NCI-H187 (cell line): ENCODE data around the gene TBCCD1.
"Not testable (repeated sequence)": the region's sequence is repeated elsewhere in the genome, so short reads cannot be mapped to it uniquely, and the experiment has no call there.

Experiments
- DNase-seq, 2 experiments: peaks; one replicate each; lab custom pipeline; 2025; lab: John Stamatoyannopoulos, UW

TBCCD1 gene

DNA sequence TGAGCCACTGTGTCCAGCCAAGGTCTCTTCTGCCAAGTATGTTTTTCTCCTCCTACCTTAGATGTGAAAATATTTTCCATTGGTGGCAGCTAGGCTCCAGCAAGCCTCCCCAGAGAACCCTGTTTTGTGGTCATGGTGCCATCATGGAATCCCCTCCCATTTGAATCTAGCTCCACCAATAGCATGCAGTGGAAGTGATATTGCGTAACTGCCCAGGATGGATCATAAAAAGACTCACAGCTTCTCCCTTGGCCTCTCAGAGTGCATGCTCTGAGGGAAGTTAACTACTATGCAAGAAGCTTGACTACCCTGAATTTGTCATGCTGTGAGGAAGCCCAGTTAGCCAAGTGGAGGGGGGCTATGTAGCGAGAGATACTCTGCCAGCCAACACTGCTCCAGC is 50.5 kb downstream of the TBCCD1 start:
- DNase-seq: no peak

DNA sequence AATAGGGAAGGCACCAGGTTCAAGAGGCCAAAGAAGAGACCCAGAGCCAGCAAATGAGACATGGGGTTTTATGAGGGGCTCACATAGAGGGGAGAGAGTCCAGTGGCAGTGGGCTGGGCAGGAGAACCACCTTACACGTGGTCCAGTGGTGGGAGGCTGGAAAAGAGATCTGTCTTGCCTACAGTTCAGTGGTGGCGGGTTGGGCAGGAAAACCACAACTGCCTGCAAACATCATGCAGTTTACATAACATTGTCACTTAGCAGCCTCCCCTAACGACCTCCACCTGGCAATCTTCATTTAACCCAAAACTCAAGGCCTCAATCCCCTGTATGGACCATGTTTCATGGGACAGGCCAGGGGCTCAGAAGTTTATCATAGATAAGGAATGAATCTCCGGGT is 52.0 kb downstream of the TBCCD1 start:
- DNase-seq: no peak

DNA sequence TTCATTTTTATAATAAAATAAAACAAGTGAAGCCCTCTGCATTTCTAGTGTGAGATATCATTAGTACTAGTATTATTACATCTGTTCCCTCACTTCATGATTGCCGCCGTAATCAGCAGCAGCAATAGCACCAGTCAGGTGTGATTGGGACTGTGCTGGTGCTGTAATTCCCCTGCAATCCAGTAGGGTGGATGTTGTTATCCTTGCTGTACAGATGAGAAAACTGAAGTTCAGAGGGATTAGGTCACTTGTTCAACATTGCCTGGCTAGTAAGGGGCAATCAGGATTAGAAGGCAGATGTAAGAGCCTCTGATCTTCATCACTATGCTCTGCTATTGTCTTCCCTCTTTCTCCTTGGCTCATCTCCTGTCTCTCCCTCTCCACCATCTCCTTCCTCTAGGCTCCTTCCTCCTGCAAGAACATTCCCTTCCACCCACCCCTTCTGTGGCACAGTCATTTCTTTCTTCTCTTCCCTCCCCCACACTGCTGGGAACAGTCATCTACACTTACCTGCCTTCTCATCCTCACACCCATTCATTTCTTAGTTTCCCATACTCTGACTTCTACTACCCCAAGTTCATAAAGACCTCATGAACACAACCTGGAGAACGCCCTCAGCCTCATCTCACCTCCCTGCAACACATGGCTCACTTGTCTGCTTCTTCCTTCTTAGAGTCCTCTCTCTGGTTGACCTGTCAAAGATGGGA is 52.7 kb downstream of the TBCCD1 start:
- no peak for DNase-seq

DNA sequence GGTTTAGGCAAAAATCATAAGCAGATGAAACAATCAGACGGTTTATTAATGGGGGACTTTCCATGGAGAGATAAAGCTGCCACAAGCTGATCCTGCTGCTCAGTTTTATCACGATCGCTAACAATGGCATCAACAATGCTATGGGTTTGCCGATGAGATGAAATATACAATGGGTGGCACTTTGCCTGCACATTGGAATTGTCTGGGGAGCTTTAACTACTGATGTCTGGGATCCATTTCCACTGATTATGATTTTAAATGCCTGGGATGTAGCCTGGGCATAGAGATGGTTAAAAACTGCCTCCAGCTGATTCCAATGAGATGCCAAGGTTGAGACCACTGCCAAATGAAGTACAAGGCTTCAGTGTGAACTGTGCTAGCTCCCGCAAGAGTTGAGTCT is 53.8 kb downstream of the TBCCD1 start:
- DNase-seq: no peak

DNA sequence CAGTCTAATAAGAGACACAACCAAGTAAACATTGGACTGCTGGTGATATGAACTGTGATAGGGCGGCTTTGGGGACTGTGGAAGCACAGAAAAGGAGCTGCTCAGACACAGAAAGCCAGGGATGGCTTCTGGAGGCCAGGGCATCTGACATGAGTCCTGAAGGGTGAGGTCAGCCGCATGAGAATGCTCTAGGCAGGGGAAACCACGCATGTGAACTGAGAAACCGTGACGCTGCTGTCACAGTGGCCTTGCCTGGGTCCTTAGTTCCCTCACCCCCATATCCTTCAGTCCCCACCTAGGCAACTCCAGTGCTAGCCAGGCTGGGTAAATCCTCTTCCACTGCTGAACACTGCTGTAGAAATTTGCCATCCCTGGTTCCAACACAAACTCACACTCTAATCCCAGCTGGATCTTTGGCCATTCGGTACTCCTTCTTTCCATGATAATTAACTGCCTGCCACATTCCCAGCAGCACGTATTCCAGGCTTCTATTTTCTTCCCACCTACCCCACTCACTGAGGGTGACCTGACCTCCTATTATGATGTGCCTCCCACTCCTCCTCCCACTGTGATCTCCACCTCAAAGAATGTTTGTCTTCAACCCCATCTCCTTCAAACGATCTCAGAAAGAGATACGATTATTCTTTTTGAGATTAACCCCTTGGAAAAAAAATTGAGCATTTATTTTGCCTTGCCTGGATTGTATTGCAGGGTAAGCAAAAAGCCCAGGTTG is 54.4 kb downstream of the TBCCD1 start:
- DNase-seq: no peak

DNA sequence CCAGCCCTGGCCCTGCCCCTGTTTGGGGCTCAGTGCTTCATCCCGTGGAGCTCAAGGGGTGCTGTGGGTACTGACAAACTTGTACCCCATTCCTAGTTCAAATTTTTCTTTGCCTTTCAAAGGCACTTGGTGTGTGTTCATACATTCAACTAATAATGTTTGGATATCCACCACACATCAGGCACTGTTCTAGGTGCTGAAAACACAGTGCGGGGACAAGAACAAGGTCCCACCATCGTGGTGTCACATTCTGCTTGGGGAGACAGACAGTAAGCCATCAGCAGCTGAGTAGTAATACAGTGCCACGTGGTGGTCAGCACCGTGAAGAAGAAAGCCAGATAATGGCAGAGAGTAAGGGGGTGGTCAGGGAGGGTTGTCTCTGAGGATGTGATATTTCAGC is 55.4 kb downstream of the TBCCD1 start:
- DNase-seq: no peak

DNA sequence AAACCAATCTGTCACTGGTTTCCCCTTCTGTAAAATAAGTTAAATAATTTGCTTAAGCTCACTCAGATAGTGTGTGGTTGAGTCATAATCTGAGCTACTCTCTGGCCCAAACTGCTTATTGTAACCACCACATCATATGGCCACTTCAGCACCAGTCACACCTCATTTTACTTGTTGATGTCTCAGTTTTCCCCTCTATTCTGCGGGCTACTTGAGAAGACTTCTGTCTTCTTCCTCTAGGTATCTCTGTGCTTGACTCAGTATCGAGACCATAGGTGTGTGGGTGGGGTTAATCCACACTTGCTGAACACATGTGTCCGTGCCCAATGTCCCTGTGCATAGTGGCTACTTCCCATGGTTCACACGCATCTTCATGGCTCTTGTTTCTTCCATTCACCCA is 55.9 kb downstream of the TBCCD1 start:
- DNase-seq: no peak

DNA sequence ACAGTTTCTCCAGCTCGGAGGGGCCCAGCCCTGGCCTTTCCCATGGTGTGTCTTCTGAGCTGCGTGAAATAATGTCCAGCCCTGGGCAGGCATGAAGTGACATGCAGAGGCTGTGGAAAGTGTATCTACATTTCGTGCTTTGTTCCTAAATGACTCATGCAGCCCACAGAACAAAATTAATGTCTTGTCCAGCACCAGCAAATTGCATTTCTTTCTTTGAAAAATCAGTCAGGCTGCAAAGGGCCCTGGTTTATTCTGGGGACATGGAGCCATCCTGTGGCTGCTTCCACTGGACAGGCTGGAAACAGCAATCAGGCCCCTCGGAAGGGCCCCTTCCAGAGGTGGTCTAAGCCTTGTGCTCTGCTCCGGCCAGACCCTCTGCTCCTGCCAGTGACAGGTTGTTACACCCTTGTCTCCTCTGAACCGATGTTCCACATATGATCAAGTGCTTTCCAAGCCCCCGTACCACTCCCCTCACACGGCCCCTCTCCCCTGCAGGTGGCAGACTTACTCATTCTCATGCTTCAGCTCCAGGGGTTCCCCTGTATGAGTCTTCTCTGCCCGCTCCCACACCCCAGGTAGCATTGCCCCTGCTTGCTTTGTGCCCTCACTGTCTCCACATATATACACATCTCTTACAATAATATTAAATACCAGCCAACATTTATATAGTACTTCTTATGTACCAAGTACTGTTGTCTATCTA is 56.6 kb downstream of the TBCCD1 start:
- DNase-seq: no peak

DNA sequence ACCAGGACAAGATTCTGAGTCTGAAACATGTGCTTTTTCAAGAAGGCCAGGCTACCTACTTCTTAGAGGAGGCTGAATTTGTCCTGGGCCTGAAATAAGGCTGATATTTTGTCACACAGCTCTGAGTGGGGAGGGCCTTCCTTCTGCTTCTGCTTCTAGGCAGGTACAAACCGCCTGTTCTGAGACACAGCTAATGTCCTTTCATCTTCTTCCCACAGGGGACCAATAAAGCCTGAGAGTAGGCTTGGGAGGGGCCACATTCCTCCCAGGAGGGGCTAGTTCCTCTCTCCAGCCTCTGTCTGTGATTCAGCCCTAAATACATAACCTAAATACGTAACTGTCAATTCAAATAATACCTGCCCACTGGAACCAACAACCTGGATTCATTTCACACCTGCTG is 57.7 kb downstream of the TBCCD1 start:
- peak; percentile 73 to 79 for DNase-seq

DNA sequence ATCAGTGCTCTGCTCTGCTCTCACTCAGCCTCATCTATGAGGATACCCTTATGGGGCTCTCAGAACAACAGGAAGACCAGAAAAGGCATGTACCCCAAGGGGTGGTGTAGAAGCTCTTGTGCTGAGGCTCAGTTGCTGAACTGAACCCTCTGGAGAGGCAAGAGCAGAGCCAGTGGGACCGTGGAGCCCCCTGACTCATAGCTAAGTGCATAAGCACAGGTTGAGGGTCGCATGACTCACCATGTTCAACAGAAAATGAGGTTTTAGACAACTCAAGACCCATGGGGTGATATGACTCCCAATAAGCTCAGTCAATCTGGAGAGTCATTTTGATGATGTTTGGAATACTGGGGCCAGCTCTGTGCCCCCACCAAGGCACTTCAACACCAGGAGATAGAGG is 60.3 kb downstream of the TBCCD1 start:
- no peak for DNase-seq

DNA sequence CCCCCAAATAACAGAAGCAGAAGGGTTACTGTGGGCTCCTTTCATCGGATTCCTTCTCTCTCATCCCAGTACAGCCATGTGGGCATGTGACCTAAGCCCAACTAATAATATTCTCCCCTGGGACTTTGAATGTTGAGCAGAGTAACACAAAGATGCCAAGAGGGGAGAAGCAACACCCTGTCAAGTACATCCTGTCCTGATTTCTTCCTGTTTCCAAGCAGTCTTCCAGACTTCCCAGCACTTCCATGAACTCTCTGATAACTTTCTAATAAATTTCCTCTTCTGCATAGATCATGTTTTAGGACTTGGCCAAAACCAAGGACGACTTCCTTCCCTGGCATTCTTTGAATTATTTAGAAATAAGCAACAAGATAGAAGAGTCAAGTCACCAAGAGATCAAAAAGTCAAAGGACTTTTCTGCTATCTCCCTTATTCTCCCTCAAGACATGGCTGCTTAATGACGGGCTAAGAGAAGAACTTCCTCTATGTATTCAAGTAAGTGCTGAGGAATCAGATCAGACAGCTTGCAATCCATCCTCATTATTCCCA is 60.9 kb downstream of the TBCCD1 start:
- DNase-seq: no peak

DNA sequence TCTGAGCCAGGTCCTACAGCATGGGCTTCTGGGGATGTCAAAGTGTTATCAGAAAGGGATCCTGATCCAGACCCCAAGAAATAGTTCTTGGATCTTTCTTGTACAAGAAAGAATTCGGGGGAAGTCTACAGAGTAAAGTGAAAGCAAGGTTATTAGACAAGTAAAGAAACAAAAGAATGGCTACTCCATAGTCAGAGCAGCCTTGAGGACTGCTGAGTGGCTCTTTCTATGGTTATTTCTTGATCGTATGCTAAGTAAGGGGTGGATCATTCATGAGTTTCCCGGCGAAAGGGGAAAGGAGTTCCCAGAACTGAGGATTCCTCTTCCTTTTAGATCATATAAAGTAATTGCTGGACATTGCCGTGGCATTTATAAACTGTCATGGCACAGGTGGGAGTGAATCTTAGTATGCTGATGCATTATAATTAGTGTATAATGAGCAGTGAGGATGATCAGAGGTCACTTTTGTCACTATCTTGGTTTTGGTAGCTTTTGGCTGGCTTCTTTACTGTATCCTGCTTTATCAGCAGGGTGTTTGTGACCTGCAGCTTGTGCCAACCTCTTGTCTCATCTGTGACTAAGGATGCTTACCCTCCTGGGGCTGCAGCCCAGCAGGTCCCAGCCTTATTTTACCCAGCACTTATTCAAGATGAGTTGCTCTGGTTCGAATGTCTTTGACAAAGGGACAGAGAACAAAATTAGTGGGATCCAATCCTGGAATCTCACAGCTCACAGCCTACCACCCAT is 64.0 kb downstream of the TBCCD1 start:
- no peak for DNase-seq

DNA sequence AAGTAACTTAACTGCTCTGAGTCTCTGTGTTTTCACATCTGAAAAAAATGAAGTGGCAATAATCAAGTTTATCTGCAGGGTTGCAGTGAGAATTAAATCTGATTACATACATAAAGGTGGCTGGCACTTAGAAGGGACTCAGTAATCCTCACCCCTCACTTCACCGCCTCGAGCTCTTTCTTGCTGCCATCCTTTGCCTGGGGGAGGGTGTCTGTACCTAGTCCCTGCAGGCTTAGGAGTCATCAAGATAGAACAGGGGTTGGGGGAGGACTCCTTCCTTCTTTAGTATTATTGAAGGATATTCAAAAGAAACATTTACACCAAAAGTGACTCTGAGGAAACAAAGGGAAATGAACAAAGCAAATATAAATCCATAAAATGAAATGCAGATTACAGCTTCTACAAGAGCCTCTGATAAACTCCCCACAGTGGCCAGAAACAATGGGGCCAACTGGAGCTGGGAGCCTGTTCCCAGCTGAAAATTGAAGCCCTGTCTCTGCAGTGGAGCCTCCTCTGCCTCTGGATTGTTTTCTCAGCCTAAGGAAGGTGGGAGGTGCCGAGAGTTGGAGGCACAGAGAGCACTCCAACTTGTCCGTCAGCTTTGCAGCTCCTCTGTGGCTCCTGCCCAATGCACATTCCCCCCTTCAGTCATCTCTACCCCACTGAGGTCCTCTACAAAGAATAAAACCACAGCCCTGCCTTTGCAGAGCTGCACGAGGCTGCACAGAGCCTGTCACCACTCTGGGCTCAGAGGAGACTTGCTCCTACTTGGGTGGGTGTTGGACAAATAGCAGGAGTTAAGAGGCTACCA is 64.8 kb downstream of the TBCCD1 start:
- DNase-seq: no peak

DNA sequence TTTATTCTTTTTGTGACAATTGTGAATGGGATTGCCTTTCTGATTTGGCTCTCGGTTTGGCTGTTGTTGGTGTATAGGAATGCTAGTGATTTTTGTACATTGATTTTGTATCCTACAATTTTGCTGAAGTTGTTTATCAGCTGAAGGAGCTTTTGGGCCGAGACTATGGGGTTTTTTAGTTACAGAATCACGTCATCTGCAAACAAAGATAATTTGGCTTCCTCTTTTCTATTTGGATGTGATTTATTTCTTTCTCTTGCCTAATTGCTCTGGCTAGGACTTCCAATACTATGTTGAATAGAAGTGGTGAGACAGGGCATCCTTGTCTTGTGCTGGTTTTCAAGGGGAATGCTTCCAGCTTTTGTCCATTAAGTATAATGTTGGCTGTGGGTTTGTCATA is 67.2 kb downstream of the TBCCD1 start:
- DNase-seq: not testable (repeated sequence)

DNA sequence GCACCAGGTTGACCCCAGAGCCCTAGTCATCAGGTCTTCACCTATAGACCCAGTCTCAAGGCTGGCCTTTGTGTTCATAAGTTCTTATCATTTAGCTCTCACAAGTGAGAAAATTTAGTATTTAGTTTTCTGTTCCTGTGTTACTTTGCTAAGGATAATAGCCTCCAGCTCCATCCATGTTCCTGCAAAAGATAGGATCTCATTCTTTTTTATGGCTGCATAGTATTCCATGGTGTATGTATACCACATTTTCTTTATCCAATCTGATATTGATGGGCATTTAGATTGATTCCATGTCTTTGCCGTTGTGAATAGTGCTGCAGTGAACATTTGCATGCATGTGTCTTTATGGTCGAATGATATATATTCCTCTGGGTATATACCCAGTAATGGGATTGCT is 69.1 kb downstream of the TBCCD1 start:
- not testable (repeated sequence) for DNase-seq

DNA sequence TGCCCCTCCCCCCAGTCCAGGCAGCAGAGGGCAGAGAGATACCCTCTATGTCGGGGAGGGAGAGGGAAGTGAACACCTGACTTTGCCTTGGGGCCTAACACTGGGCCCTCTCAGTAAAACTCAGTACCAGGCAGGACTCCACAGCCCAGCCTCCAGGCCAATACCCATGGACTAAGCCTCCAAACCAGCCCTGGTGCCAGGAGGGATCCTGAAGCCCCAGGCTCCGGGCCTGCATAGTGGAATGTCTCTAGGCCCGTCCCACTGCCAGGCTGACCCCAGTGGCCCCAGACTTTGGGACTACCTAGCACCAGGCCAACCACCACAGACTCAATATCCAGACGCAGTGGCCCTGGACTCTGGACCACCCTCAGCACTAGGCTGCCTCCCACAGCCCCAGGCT is 69.5 kb downstream of the TBCCD1 start:
- DNase-seq: no peak

DNA sequence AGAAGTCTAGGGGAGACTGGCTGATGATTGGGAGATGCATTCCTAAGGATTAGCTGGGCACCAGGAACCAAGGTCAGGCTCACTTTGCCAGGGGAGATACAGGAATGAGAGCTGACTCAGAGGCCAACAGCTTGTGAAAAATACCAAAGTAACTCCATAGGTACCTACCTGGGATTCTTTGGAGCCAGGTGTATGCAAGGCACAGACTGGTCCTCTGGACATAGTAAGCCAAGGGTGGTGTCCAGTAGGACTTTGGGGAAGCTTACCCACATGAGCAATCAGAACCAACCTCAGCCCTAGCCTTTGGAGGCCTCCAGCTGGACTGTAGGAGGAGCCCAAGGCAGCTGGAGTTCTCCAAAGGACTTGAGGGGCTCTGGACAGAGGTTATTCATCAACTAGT is 70.5 kb downstream of the TBCCD1 start:
- DNase-seq: no peak
